WTC11 (cell line): ENCODE results near the gene MAP1S.

Source experiments
- KAT7 ChIP-seq: sonication (generic); formaldehyde crosslinking; IDR thresholded peaks from 2 replicates; pipeline ENCODE4 v1.8.1; 2023; ENCODE audit warnings: missing genetic modification reagents, mild to moderate bottlenecking, borderline replicate concordance
- RORB ChIP-seq: fragments of 250-450 bp; sonication (Bioruptor Pico); IDR thresholded peaks from 2 replicates; pipeline ENCODE4 v1.9.0; 2021; ENCODE audit warnings: mild to moderate bottlenecking
- SP1 ChIP-seq: sonication (generic); formaldehyde crosslinking; conservative IDR thresholded peaks from 2 replicates; pipeline ENCODE4 v1.8.1; 2022; ENCODE audit warnings: missing genetic modification reagents
- ZBTB21 ChIP-seq: sonication (generic); formaldehyde crosslinking; IDR thresholded peaks from 2 replicates; pipeline ENCODE4 v1.8.1; 2023; ENCODE audit warnings: mild to moderate bottlenecking, missing genetic modification reagents, borderline replicate concordance
- ZNF396 ChIP-seq: fragments of 250-450 bp; sonication (Bioruptor Pico); IDR thresholded peaks from 2 replicates; pipeline ENCODE4 v1.8.0; 2021; ENCODE audit warnings: mild to moderate bottlenecking, moderate library complexity, borderline replicate concordance
- TF ChIP-seq, protein P1 (sequence below): sonication (generic); formaldehyde crosslinking; IDR thresholded peaks from 2 replicates; pipeline ENCODE4 v1.8.0; 2022; ENCODE audit warnings: mild to moderate bottlenecking, missing genetic modification reagents

DNA sequence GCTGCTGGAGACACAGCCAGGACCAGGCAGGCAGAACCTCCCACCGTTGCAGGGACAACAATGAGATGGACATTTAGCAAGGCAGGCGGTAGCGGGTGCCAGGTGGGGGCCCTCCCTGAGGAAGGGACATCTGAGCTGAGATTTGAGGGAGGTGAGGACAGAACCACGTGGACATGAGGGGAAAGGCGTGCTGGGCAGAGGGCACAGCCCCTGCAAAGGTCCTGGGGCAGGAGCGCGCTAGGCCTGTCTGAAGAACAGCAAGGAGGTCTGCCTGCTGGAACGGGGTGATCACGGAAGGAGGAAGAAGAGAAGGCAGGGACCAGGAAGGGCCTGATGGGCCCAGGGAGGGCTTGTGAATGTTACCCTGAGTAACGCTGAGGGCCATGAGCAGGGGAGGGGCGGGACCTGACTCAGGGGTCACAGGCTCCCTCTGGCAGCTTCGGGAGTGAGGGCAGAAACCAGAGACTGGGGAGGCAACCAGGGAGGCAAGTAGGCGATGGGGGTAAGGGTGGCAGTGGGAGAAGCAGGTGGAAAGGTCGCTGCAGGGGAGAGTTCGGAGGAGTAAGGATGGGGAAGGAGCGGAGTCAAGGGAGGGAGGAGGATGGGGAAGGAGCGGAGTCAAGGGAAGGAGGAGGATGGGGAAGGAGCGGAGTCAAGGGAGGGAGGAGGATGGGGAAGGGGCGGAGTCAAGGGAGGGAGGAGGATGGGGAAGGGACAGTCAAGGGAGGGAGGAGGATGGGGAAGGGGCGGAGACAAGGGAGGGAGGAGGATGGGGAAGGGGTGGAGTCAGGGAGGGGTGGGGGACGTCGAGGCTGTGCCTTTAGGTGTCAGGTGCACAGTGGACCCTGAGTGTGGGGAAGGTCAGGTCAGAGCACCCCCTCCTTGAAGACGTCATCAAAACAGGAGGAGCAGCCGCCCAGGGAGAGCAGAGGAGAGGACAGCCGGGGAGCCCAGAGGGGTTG, 60.0 kb downstream of the MAP1S start:
- no peak for TF ChIP-seq ZBTB21 (CRISPR knock-in tag)
- TF ChIP-seq, protein P1, sequence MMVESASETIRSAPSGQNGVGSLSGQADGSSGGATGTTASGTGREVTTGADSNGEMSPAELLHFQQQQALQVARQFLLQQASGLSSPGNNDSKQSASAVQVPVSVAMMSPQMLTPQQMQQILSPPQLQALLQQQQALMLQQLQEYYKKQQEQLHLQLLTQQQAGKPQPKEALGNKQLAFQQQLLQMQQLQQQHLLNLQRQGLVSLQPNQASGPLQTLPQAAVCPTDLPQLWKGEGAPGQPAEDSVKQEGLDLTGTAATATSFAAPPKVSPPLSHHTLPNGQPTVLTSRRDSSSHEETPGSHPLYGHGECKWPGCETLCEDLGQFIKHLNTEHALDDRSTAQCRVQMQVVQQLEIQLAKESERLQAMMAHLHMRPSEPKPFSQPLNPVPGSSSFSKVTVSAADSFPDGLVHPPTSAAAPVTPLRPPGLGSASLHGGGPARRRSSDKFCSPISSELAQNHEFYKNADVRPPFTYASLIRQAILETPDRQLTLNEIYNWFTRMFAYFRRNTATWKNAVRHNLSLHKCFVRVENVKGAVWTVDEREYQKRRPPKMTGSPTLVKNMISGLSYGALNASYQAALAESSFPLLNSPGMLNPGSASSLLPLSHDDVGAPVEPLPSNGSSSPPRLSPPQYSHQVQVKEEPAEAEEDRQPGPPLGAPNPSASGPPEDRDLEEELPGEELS (CRISPR knock-in tag) = no peak
- TF ChIP-seq KAT7 (CRISPR knock-in tag) = no peak
- no peak for TF ChIP-seq ZNF396 (CRISPR knock-in tag)
- no peak for TF ChIP-seq SP1
- no peak for TF ChIP-seq RORB
